ENCODE results near the gene SLC27A1. TPM values are rescaled to one million over a fixed set of nuclear protein-coding genes. Genes with fewer than 3 reads are reported as not detected.

SLC27A1 gene
- total RNA-seq, 1 donor from 2014 or later: 9.5 TPM

- no peak overlapping the region for H3K27ac ChIP-seq (ENCODE audit: low read depth, low read length)
- H3K4me2 ChIP-seq (ENCODE audit: low read length): no peak overlapping the region
- H4K20me1 ChIP-seq (ENCODE audit: insufficient read depth, low read length): no peaks in the 10 kb centered on the region
- H3K79me2 ChIP-seq (ENCODE audit: insufficient read depth, low read length): no peaks in the 10 kb centered on the region
- H2AFZ ChIP-seq (ENCODE audit: low read depth, low read length): no peak overlapping the region
- no peaks in the 10 kb centered on the region for H3K27me3 ChIP-seq (ENCODE audit: insufficient read depth, low read length)
- H3K4me1 Mint-ChIP-seq (ENCODE audit: low read depth, unreplicated experiment): peaks cover 5% of the 10 kb centered on the region
- H3K36me3 ChIP-seq (ENCODE audit: insufficient read depth, low read length): no peaks in the 10 kb centered on the region
- H3K27me3 Mint-ChIP-seq (ENCODE audit: low read depth, unreplicated experiment): peaks cover 41% of the 10 kb centered on the region
- no peak overlapping the region for H3K4me3 Mint-ChIP-seq (ENCODE audit: unreplicated experiment)
- H3K4me3 ChIP-seq (ENCODE audit: insufficient read depth, low read depth, low read length): no peak overlapping the region
- DNase-seq (ENCODE audit: low read depth) (no peak), FAIRE-seq (no peak)
- peaks cover 4% of the 10 kb centered on the region for H3K9me3 Mint-ChIP-seq (ENCODE audit: unreplicated experiment)
- no peak overlapping the region for H3K9ac ChIP-seq (ENCODE audit: low read length)
- H3K9me3 ChIP-seq (ENCODE audit: insufficient read depth, low read depth, low read length): peaks cover 3% of the 10 kb centered on the region
- peaks cover 7% of the 10 kb centered on the region for H3K4me1 ChIP-seq (ENCODE audit: insufficient read depth, low read length)
- peaks cover 2% of the 10 kb centered on the region for H3K36me3 Mint-ChIP-seq (ENCODE audit: low read depth, unreplicated experiment)
- H3K27ac Mint-ChIP-seq (ENCODE audit: unreplicated experiment): no peak overlapping the region
- TF ChIP-seq EZH2 (IDR thresholded peaks at IDR 0.05; ENCODE audit: insufficient read depth, low read length) (no peak), CTCF (IDR thresholded peaks at IDR 0.05; ENCODE audit: insufficient read depth, low read depth, low read length) (no peak)
Observed at GRCh38 chr19:17541184-17541759, 70.9 kb downstream of the SLC27A1 start.

- no peaks in the 10 kb centered on the region for H4K20me1 ChIP-seq (ENCODE audit: insufficient read depth, low read length)
- TF ChIP-seq EZH2 (IDR thresholded peaks at IDR 0.05; ENCODE audit: insufficient read depth, low read length): no peak
- no peak for TF ChIP-seq CTCF (IDR thresholded peaks at IDR 0.05; ENCODE audit: insufficient read depth, low read depth, low read length)
- peaks cover 3% of the 10 kb centered on the region for H3K9me3 ChIP-seq (ENCODE audit: insufficient read depth, low read depth, low read length)
- no peak overlapping the region for H3K4me3 ChIP-seq (ENCODE audit: insufficient read depth, low read depth, low read length)
- H3K9ac ChIP-seq (ENCODE audit: low read length): no peak overlapping the region
- H3K4me1 ChIP-seq (ENCODE audit: insufficient read depth, low read length): peaks cover 7% of the 10 kb centered on the region
- H3K4me2 ChIP-seq (ENCODE audit: low read length): no peak overlapping the region
- no peak for DNase-seq (ENCODE audit: low read depth)
- H3K4me1 Mint-ChIP-seq (ENCODE audit: low read depth, unreplicated experiment): peaks cover 5% of the 10 kb centered on the region
- H3K79me2 ChIP-seq (ENCODE audit: insufficient read depth, low read length): no peaks in the 10 kb centered on the region
- H3K27me3 Mint-ChIP-seq (ENCODE audit: low read depth, unreplicated experiment): peaks cover 36% of the 10 kb centered on the region
- H3K27me3 ChIP-seq (ENCODE audit: insufficient read depth, low read length): no peaks in the 10 kb centered on the region
- H3K27ac ChIP-seq (ENCODE audit: low read depth, low read length): no peak overlapping the region
- H3K9me3 Mint-ChIP-seq (ENCODE audit: unreplicated experiment): peaks cover under 1% of the 10 kb centered on the region
- H3K36me3 ChIP-seq (ENCODE audit: insufficient read depth, low read length): no peaks in the 10 kb centered on the region
- H3K36me3 Mint-ChIP-seq (ENCODE audit: low read depth, unreplicated experiment): peaks cover 2% of the 10 kb centered on the region
- no peak overlapping the region for H3K27ac Mint-ChIP-seq (ENCODE audit: unreplicated experiment)
- H3K4me3 Mint-ChIP-seq (ENCODE audit: unreplicated experiment): no peak overlapping the region
- no peak for FAIRE-seq
- no peak overlapping the region for H2AFZ ChIP-seq (ENCODE audit: low read depth, low read length)
Observed at GRCh38 chr19:17542042-17542441, 71.7 kb downstream of the SLC27A1 start.

- Histone ChIP-seq H3K79me2 (ENCODE audit: insufficient read depth, low read length) (no peaks in the 10 kb centered on the region), H3K9ac (ENCODE audit: low read length) (no peak overlapping the region), H3K4me2 (ENCODE audit: low read length) (no peak overlapping the region), H4K20me1 (ENCODE audit: insufficient read depth, low read length) (no peaks in the 10 kb centered on the region), H3K27me3 (ENCODE audit: insufficient read depth, low read length) (no peaks in the 10 kb centered on the region), H3K4me1 (ENCODE audit: insufficient read depth, low read length) (peaks cover 7% of the 10 kb centered on the region), H3K9me3 (ENCODE audit: insufficient read depth, low read depth, low read length) (peaks cover 3% of the 10 kb centered on the region), H3K4me3 (ENCODE audit: insufficient read depth, low read depth, low read length) (no peak overlapping the region), H2AFZ (ENCODE audit: low read depth, low read length) (no peak overlapping the region), H3K27ac (ENCODE audit: low read depth, low read length) (no peak overlapping the region), H3K36me3 (ENCODE audit: insufficient read depth, low read length) (no peaks in the 10 kb centered on the region)
- TF ChIP-seq EZH2 (IDR thresholded peaks at IDR 0.05; ENCODE audit: insufficient read depth, low read length): no peak
- no peak for TF ChIP-seq CTCF (IDR thresholded peaks at IDR 0.05; ENCODE audit: insufficient read depth, low read depth, low read length)
- Mint-ChIP-seq H3K4me3 (ENCODE audit: unreplicated experiment) (no peak overlapping the region), H3K27ac (ENCODE audit: unreplicated experiment) (no peak overlapping the region), H3K4me1 (ENCODE audit: low read depth, unreplicated experiment) (peaks cover 5% of the 10 kb centered on the region), H3K27me3 (ENCODE audit: low read depth, unreplicated experiment) (peaks cover 32% of the 10 kb centered on the region), H3K36me3 (ENCODE audit: low read depth, unreplicated experiment) (peaks cover 2% of the 10 kb centered on the region), H3K9me3 (ENCODE audit: unreplicated experiment) (no peaks in the 10 kb centered on the region)
- no peak for DNase-seq (ENCODE audit: low read depth)
- no peak for FAIRE-seq
Observed at GRCh38 chr19:17542793-17543582, 72.7 kb downstream of the SLC27A1 start.
